Dedifferentiated amniotic fluid mesenchymal stem cell (primary cell): ENCODE measurements around the gene GNA15.
"Not testable (repeated sequence)": the region's sequence is repeated elsewhere in the genome, so short reads cannot be mapped to it uniquely, and the experiment has no call there.

Source experiments
- DNase-seq: peaks from one replicate; pipeline ENCODE4 v3.0.0-alpha.2; 2016; ENCODE audit errors: extremely low spot score

GNA15 gene

DNA sequence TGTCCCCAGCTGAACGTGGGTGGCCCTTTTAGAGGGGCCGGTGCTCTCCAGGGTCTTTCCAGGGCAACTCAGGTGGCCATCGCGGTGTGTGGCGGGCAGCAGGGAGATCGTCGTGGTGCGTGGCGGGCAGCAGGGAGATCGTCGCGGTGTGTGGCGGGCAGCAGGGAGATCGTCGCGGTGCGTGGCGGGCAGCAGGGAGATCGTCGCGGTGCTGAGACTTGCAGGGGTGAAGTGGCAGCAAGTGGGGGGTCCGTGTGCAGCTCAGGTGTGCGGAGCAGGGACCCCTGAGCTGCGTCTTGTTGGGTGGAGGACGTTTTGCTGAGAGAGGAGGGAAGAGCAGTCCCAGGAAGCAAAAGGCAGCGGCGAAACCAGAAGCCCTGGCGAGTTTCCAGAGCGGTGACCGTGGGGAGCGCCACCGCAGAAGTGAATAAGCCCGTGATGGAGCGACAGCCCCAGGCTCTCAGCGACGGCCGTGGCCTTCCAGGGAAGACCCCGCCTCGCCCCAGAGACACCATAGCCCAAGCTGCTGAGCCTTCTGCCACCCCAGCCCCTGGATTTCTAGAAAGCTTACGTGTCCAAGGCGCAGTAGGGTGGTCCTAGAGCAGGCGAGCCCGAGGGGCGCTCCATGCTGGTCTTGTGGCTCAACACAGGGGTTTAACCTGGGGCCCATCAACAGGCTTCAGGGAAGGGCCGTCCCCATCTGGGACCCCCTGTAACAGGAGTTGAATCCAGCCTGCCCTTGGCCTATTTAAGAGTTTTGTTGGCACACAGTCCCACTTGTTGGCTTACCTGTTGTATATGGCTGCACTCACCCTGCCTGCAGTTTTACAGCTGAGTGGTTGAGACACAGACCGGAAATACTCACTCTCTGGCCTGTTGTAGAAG, 55.3 kb downstream of the GNA15 start:
- DNase-seq = no peak

- not testable (repeated sequence) for DNase-seq
Measured at GRCh38 chr19:3191806-3192104, 55.9 kb downstream of the GNA15 start.

GRCh38 chr19:3192228-3192635, 56.4 kb downstream of the GNA15 start:
- DNase-seq = no peak

DNA sequence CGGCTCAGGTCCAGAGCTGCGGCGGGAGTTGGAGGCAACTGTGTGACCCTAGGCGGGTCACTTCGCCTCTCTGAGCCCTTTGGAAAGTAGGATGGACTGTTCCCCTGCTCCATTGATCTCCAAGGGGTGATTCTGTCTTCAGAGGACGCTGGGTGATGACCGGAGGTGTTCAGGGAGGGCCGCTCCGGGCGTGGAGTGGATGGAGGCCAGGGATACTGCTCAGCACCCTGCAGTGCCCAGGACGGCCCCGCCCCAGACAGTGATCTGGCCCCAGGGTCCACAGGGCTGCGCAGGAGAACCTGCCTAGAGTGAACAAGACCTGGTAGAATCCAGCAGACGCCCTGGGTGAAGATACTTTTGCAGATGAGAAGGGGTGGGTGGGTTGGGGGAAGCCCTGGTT, 56.9 kb downstream of the GNA15 start:
- DNase-seq = no peak

DNA sequence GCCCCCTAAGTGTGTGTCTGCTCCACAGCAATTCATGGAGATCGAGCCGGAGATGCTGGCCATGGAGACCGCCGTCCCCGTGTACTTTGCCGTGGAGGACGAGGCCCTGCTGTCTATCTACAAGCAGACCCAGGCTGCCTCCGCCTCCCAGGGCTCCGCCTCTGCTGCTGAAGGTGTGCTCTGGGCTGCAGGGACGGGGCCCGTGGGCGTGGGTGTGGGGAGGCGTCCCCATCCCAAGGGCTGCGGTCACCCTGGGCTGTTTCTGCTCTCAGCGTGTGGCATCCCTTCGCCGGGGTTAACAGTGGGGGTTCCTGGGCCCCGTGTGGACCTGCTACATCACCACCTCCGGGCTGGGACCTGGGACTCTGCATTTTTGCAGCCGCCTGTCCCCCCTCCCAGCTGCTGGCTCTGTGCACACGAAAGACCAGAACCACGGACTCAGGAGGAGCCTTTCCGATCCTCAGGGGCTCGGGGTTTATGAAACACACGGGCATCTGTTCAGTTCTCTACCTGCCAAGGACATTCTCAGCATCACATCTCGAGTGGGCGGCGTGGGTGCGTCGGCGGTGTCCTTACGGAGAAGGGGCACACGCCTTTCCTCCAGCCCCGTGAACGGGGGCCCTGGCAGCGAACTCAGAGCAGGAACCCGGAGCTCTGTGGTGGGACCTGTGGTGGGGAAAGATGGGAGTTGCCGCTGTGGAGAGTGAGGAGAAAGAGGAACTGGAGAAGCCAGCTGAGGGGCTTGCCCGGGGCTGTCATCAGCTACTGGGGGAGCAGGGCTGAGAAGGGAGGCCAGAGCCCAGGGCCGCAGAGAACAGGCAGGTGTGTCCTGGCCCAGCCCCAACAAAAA, 57.6 kb downstream of the GNA15 start:
- no peak for DNase-seq

GRCh38 chr19:3194106-3195087, 58.6 kb downstream of the GNA15 start:
- DNase-seq = no peak

DNA sequence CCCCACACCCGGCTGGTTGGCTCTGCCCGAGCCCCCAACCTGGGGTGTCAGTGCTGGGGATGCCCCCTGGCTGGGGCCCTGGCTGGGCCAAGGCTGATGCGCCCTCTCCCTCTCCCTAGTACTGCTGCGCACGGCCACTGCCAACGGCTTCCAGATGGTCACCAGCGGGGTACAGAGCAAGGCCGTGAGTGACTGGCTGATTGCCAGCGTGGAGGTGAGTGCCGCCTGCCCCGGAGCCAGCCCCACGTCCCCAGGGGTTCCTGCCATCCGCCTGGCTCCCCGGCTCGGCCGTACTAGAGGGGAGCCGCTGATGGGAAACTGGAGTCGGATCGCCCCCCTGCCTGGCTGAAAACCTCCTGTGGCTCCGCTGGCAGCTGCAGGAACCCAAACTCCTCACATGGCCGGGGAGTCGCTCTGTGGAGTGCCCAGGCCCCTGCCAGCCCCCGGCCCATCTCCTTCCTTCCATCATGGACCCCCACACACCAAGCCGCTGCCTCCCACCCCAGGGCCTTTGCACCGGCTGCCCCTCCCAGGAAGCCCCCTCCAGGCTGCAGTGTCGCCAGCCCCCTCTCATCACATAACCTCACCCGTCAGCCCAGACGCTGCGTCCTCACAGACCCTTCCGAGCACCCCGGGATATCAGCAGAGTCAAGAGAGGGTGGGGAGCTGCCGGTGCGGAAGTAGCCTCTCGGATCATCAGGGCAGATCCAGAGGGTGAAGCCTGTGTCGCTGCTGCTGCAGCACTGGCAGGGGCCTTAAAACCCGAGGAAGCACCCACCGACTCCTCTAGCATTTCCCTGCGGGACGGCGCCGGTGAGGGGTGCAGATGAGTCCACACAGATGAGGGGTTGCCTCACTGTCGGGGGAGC, 60.5 kb downstream of the GNA15 start:
- no peak for DNase-seq

- DNase-seq = no peak
Measured at GRCh38 chr19:3196933-3197205, 61.0 kb downstream of the GNA15 start.

DNA sequence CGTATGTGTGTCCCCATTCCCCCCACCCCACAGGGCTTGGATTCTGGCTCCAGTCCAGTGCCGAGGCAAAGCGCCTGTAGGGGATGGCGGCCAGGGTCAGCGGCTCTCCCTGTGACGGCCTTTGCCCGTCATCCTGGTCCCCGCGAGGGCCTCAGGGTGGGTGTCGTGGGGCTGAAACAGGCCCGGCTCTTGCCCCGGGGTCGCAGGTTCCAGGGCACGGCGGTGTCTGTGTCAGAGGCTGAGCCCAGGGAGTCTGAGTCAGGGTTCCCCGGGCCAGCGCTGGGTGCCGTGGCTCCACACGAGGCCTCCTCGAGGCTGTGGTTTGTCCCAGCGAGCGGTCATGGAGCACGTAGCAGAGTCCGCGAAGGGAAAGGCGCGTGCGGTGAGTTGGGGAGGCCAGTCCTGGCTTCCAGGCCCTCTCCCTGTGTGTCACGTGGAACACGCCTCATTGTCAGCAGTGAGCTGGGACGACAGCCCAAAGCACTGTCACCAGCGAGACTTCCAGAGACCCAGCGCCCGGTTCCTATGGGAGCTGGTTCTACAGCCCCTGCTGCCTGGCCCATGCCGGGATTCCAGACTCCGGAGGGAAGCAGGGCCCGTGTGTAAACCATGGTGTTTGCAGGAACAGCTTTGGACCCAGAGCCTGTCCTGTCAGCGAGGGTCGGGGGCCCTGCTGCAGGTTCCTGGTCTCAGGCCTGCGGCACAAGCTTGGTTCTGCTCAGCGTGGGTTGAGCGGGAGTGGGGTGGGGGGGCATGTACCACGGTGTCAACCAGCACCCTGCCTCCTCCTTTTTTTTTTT, 63.3 kb downstream of the GNA15 start:
- DNase-seq = no peak

GRCh38 chr19:3201072-3201700, 65.4 kb downstream of the GNA15 start:
- no peak for DNase-seq

- no peak for DNase-seq
Measured at GRCh38 chr19:3201911-3202310, 66.1 kb downstream of the GNA15 start.

DNA sequence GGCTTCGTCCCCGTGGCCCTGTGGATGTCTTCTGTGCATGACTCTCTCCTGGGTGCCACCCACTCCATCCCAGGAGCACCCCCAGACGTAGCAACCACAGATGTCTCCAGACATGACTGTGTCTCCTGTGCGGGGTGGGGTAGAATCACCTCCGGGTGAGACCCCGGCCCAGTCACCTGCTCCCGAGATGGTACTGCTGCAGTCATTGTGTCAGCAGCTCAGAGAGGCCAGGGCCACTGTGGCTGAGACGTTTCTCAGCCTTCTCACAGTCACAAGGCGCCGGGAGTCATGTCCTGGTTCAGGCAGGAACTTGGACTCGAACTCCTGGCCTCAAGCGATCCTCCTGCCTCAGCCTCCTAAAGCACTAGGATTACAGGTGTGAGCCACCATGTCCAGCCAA, 66.5 kb downstream of the GNA15 start:
- no peak for DNase-seq

- DNase-seq = not testable (repeated sequence)
Measured at GRCh38 chr19:3202895-3203294, 67.1 kb downstream of the GNA15 start.

GRCh38 chr19:3203805-3204645, 68.2 kb downstream of the GNA15 start:
- no peak for DNase-seq

DNA sequence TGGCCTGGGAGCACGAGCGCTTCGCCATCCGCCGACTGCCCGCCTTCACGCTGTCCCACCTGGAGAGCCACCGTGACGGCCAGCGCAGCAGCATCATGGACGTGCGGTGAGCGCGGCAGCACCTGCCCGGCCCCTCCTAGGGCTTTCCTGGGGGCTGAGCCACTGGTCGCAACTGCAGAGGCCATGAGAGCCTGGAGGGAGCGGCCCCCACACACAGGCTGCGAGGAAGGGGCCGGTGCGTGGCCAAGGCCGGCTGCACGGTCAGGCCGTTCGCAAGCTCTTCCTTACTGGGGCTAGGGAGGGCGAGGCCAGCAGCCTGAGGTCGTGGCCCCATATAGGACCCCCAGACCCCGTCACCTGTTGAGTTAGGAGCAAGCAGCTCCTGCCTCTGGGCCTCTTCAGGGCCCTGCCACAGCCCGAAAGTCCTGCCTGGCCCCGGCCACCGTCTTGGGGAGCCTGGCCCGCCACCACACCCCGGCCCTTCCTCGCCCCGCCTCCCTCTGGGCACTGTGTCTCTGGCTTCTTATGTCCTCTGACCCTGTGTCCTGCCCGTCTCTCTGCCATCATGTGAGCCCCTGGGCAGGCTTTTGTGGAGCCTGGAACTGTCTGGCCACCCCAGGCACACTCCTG, 68.9 kb downstream of the GNA15 start:
- no peak for DNase-seq

DNA sequence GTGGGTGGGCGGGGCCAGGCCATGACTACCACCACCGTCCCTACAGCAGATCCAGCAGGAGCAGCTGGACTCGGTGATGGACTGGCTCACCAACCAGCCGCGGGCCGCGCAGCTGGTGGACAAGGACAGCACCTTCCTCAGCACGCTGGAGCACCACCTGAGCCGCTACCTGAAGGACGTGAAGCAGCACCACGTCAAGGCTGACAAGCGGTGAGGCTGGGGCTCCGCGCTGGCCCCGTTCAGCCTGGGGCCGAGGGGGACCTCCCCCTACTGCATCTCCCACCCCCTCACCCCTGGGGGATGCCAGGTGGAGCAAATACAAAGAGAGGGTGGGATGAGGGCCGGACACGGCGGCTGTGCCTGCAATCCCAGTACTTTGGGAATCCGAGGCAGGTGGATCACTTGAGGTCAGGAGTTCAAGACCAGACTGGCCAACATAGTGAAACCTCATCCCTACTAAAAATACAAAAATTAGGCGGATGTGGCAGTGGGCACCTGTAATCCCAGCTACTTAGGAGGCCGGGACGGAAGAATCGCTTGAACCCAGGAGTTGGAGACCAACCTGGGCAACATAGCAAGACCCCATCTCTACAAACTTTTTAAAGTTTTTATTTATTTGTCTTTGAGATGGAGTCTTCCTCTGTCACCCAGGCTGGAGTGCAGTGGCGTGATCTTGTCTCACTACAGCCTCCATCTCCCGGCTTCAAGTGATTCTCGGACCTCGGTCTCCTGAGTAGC, 70.6 kb downstream of the GNA15 start:
- no peak for DNase-seq

- DNase-seq = no peak
Measured at GRCh38 chr19:3207461-3208242, 71.8 kb downstream of the GNA15 start.
